Measurements from ENCODE around the gene CCDC200. TPM values are rescaled to one million over a fixed set of nuclear protein-coding genes. Genes with fewer than 3 reads are reported as not detected.
A peak's percentile ranks its signal among the peaks of the same experiment; 100 is the strongest.

The CCDC200 gene
- total RNA-seq, 3 donors from 2014 or later: not detected

GRCh38 chr17:43217614-43218087 is 10.8 kb downstream of the CCDC200 start:
- Histone ChIP-seq H3K4me1 (ENCODE audit: low read depth) (no peaks in the 10 kb centered on the region), H3K9me3 (no peaks in the 10 kb centered on the region), H3K4me3 (no peak overlapping the region), H3K36me3 (ENCODE audit: low read depth) (no peaks in the 10 kb centered on the region)
- no peak for DNase-seq
- no peak for TF ChIP-seq CTCF (IDR thresholded peaks at IDR 0.05)
- no peak for ATAC-seq
- intact Hi-C loops (cut with DNase I, micrococcal nuclease): no loop called here

GRCh38 chr17:43216762-43217613 is 11.4 kb downstream of the CCDC200 start:
- intact Hi-C loops (cut with DNase I, micrococcal nuclease): no loop called here
- peaks cover 4% of the 10 kb centered on the region for H3K4me1 ChIP-seq (ENCODE audit: low read depth)
- H3K4me3 ChIP-seq: no peak overlapping the region
- no peaks in the 10 kb centered on the region for H3K9me3 ChIP-seq
- H3K36me3 ChIP-seq (ENCODE audit: low read depth): no peaks in the 10 kb centered on the region
- no peak for DNase-seq
- no peak for TF ChIP-seq CTCF (IDR thresholded peaks at IDR 0.05)
- no peak for ATAC-seq

GRCh38 chr17:43216369-43216761 is 12.1 kb downstream of the CCDC200 start:
- Histone ChIP-seq H3K9me3 (no peaks in the 10 kb centered on the region), H3K36me3 (ENCODE audit: low read depth) (no peaks in the 10 kb centered on the region), H3K4me1 (ENCODE audit: low read depth) (peaks cover 4% of the 10 kb centered on the region), H3K4me3 (no peak overlapping the region)
- TF ChIP-seq CTCF (IDR thresholded peaks at IDR 0.05): no peak
- intact Hi-C loops (cut with DNase I, micrococcal nuclease): no loop called here
- DNase-seq (no peak), ATAC-seq (no peak)

- no peaks in the 10 kb centered on the region for H3K9me3 ChIP-seq
- ATAC-seq: no peak
- no peak for TF ChIP-seq CTCF (IDR thresholded peaks at IDR 0.05)
- H3K36me3 ChIP-seq (ENCODE audit: low read depth): no peaks in the 10 kb centered on the region
- H3K4me3 ChIP-seq: no peak overlapping the region
- intact Hi-C loops (cut with DNase I, micrococcal nuclease): no loop called here
- no peak for DNase-seq
- H3K4me1 ChIP-seq (ENCODE audit: low read depth): peaks cover 12% of the 10 kb centered on the region
Observed at GRCh38 chr17:43215341-43215740, 13.1 kb downstream of the CCDC200 start.

GRCh38 chr17:43213545-43213944 is 14.9 kb downstream of the CCDC200 start:
- TF ChIP-seq CTCF (IDR thresholded peaks at IDR 0.05): no peak
- DNase-seq (peak in 1 of 3 donors; percentile 22), ATAC-seq (peak; percentile 8)
- H3K4me1 ChIP-seq (ENCODE audit: low read depth): peaks cover 12% of the 10 kb centered on the region
- no peaks in the 10 kb centered on the region for H3K36me3 ChIP-seq (ENCODE audit: low read depth)
- no peak overlapping the region for H3K4me3 ChIP-seq
- intact Hi-C loops (cut with DNase I, micrococcal nuclease): no loop called here
- H3K9me3 ChIP-seq: no peaks in the 10 kb centered on the region

Data from mucosa of descending colon (tissue), 3 donors.